ENCODE results near the gene NOTCH2.

NOTCH2 gene

DNA sequence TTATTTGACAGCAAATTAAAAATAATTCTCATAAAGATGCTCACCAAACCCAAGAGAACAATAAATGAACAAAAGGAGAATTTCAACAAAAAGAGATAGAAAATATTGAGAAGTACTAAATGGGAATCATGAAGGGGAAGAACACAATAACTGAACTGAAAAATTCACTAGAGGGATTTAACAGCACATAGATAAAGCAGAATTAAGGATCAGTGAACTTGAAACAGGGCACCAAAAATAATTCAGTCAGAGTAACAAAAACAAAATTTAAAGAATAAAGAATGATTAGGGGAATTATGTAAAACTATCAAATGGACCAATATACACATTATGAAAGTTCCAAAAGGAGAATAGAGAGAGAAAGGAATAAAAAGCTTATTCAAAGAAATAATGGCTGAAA lies 181.0 kb downstream of the NOTCH2 start:
- no peaks in the 10 kb centered on the region for H3K27me3 ChIP-seq (ENCODE audit: control insufficient read depth, insufficient read depth, low read length)
- H3K9ac ChIP-seq (ENCODE audit: low read depth, low read length) = no peak overlapping the region
- no peaks in the 10 kb centered on the region for H3K36me3 ChIP-seq (ENCODE audit: control insufficient read depth, insufficient read depth, low read length)
- no peak overlapping the region for H3K4me3 ChIP-seq (ENCODE audit: low read depth, low read length)
- no peaks in the 10 kb centered on the region for H3K9me3 ChIP-seq (ENCODE audit: control insufficient read depth, insufficient read depth, low read length)
- no peaks in the 10 kb centered on the region for H3K4me1 ChIP-seq (ENCODE audit: control insufficient read depth, insufficient read depth, low read length)

DNA sequence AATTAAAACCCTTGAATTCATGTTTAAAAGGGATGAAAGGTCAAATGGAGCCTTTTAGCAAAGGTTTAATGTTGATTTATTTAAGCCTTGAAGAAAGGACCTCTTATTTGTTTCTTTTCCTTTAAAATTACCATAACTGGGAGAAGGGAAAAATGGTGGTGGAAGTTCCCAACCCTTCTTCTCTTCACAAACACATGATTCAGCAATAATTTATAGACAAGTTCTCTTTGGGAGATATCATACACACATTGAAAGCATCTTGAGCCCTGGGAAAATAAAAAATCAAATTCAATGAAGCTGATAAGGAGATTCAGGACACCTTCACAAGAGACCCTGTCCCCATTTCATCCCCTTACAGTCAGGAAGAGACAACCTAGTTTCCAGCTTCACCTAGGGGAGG lies 182.0 kb downstream of the NOTCH2 start:
- H3K36me3 ChIP-seq (ENCODE audit: control insufficient read depth, insufficient read depth, low read length) = no peaks in the 10 kb centered on the region
- no peaks in the 10 kb centered on the region for H3K9me3 ChIP-seq (ENCODE audit: control insufficient read depth, insufficient read depth, low read length)
- H3K9ac ChIP-seq (ENCODE audit: low read depth, low read length) = no peak overlapping the region
- H3K4me1 ChIP-seq (ENCODE audit: control insufficient read depth, insufficient read depth, low read length) = no peaks in the 10 kb centered on the region
- H3K4me3 ChIP-seq (ENCODE audit: low read depth, low read length) = no peak overlapping the region
- H3K27me3 ChIP-seq (ENCODE audit: control insufficient read depth, insufficient read depth, low read length) = no peaks in the 10 kb centered on the region

DNA sequence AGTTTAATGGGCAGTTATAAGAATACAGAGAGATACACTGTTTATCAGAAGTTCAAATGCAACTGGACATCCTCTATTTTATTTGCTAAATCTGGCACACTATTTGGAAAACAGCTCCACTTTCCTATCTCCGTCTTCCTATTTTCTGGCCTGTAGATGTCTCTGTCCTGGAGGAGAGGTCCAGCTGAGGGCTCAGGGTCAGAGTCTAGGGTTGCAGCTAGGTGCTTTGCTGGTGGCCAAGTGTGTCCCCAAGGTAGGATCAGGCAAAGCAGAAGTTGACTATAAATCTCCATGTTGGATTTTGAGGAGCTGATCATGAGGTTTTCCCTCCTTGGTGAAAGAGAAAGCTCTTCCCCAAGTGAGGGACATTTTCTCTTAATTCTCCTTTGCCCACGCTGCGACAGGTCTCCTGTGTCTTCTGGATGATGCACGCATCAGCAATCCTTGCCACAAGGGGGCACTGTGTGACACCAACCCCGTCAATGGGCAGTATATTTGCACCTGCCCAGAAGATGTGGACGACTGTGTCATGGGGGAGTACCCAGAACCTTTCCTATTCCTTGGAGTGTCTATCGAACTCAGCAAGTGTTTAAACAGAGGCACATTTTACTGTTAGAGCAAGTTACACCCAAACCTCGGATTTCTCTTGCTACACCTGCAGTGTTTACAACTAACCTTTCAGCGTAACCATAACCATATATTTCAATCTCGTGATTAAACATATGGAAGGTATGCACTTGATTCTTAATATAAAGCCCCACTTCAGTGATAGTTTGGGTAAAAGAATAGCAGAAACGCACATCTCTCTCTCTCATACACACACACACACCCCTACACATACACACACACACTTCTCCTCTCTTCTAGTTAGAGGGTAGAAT lies 183.3 kb downstream of the NOTCH2 start:
- Histone ChIP-seq H3K4me1 (ENCODE audit: control insufficient read depth, insufficient read depth, low read length) (no peaks in the 10 kb centered on the region), H3K27me3 (ENCODE audit: control insufficient read depth, insufficient read depth, low read length) (no peaks in the 10 kb centered on the region), H3K9ac (ENCODE audit: low read depth, low read length) (no peak overlapping the region), H3K4me3 (ENCODE audit: low read depth, low read length) (no peak overlapping the region), H3K36me3 (ENCODE audit: control insufficient read depth, insufficient read depth, low read length) (no peaks in the 10 kb centered on the region), H3K9me3 (ENCODE audit: control insufficient read depth, insufficient read depth, low read length) (no peaks in the 10 kb centered on the region)

DNA sequence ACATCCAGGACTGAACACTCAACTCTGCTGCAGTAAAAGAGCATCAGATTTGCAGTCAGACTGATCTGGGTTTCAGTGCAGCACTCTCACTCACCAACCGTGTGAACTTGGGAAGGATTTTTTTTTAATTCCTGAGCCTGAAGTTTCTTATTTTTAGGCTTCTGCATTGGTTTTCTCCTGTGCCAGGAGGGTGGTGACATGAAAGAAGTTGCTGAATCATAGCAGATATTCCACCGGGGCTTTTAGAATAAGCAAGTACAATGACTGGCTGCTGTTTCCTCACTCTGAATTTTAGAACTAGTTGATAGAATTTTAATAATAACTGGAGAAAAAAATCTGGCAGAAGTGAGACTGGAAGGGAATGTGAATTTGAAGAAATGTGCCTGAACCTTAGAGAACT lies 184.8 kb downstream of the NOTCH2 start:
- Histone ChIP-seq H3K4me1 (ENCODE audit: control insufficient read depth, insufficient read depth, low read length) (no peaks in the 10 kb centered on the region), H3K9me3 (ENCODE audit: control insufficient read depth, insufficient read depth, low read length) (no peaks in the 10 kb centered on the region), H3K4me3 (ENCODE audit: low read depth, low read length) (no peak overlapping the region), H3K27me3 (ENCODE audit: control insufficient read depth, insufficient read depth, low read length) (no peaks in the 10 kb centered on the region), H3K36me3 (ENCODE audit: control insufficient read depth, insufficient read depth, low read length) (no peaks in the 10 kb centered on the region), H3K9ac (ENCODE audit: low read depth, low read length) (no peak overlapping the region)

DNA sequence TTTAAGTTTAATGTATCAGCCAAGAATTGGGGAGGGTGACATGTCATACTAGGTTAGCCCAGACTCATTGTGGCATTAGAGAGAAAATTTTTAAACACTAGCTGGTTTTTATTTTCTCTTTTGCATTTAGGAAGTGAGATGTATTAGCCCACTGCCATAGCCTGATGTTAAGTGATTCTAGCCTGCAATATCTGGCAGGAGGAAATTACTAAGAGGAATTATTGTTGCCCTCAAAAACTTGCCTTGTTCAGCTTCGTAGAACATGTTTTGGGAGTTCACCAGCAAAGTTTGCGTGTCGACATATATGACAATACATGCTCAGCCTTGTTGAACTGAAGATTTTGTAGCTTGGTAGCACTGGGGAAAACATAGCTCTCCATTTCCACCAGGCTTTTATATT lies 185.6 kb downstream of the NOTCH2 start:
- Histone ChIP-seq H3K4me3 (ENCODE audit: low read depth, low read length) (no peak overlapping the region), H3K36me3 (ENCODE audit: control insufficient read depth, insufficient read depth, low read length) (no peaks in the 10 kb centered on the region), H3K4me1 (ENCODE audit: control insufficient read depth, insufficient read depth, low read length) (no peaks in the 10 kb centered on the region), H3K9me3 (ENCODE audit: control insufficient read depth, insufficient read depth, low read length) (no peaks in the 10 kb centered on the region), H3K27me3 (ENCODE audit: control insufficient read depth, insufficient read depth, low read length) (no peaks in the 10 kb centered on the region), H3K9ac (ENCODE audit: low read depth, low read length) (no peak overlapping the region)

DNA sequence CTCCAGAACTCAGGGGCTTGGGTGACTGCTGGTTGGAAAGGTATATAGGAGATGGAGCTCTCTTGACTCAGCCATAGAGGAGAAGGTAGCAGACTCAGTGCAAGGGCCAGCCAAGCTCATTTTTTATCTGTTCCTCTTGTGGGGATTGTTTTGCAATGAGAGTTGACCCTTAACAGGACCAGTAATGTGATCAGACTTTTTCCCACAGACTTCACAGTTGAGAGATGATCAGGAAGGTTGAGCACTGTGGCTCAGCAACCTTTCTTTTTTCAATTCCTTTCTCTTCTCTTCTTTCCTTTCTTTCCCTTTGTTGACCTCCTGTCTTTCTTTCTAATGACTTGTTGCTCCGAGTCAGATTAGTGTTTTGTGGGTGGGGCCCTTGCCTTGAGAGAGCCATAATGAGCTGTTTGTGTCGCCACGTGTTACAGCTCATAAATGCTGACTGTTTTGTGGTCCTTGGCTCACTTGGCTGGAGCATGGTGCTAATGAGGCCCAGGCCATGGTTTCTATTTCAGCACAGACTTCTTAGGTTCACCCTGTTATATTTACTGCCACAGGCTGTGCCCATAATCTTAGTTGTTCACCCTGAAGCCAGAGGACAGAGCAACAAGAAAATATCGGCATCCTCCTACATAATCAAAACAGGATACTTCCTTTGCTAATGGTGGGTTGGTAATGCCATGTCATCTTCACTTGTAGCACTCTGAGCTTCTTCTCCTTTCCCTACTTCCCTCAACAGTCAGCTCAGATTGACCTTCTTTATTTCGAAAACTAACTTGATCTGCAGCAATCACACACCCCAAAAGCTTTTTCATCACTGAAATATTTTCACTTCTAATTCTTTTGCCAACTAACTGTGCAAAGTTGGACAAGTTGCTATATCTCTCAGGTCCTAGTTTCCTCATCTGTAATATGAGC lies 187.1 kb downstream of the NOTCH2 start:
- no peak overlapping the region for H3K4me3 ChIP-seq (ENCODE audit: low read depth, low read length)
- no peaks in the 10 kb centered on the region for H3K27me3 ChIP-seq (ENCODE audit: control insufficient read depth, insufficient read depth, low read length)
- H3K9ac ChIP-seq (ENCODE audit: low read depth, low read length) = no peak overlapping the region
- no peaks in the 10 kb centered on the region for H3K36me3 ChIP-seq (ENCODE audit: control insufficient read depth, insufficient read depth, low read length)
- no peaks in the 10 kb centered on the region for H3K4me1 ChIP-seq (ENCODE audit: control insufficient read depth, insufficient read depth, low read length)
- H3K9me3 ChIP-seq (ENCODE audit: control insufficient read depth, insufficient read depth, low read length) = no peaks in the 10 kb centered on the region

DNA sequence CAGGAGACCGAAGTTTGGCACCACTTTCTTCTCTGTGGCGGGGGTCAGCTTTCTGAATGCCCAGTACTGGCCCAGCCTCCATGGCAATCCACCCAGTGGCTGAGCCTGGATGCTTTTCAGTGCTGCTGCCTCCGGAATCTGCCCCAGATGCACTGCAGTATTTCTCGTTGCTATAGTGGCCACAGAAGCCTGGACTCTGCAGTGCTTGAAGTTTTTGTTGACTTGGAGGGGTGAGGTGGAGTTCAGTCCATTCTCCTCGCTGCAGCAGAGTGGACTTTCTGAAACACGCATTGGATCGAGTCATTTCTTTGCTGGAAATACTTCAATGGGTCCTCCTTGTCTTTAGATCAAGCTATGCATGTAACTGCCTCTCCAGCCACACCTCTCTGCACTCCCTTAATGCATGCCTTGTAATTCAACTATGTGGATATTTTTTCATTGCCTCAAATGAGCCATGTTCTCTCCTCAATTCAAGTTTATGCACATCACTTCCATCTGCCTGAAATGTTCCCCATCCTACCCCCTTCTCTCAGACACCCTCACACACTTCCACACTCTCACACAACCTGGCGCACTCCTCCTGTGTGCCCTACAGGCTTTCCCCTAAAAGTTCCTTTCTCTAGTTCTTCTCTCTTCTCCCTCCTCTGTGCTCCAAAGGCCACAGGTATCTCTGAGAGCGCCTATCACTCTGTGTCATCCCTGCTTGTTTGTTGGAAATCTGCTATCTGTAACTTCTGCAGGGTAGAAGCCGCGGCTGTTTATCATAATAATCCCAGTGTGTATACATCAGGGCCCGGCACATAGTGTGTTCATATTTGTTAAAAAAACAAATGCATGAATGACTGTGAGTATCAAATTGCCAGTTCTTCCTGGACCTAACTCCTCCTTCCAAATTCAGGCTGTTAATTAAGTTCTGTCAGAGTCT lies 189.7 kb downstream of the NOTCH2 start:
- Histone ChIP-seq H3K27me3 (ENCODE audit: control insufficient read depth, insufficient read depth, low read length) (no peaks in the 10 kb centered on the region), H3K4me3 (ENCODE audit: low read depth, low read length) (no peak overlapping the region), H3K9ac (ENCODE audit: low read depth, low read length) (no peak overlapping the region), H3K4me1 (ENCODE audit: control insufficient read depth, insufficient read depth, low read length) (no peaks in the 10 kb centered on the region), H3K36me3 (ENCODE audit: control insufficient read depth, insufficient read depth, low read length) (no peaks in the 10 kb centered on the region), H3K9me3 (ENCODE audit: control insufficient read depth, insufficient read depth, low read length) (no peaks in the 10 kb centered on the region)

DNA sequence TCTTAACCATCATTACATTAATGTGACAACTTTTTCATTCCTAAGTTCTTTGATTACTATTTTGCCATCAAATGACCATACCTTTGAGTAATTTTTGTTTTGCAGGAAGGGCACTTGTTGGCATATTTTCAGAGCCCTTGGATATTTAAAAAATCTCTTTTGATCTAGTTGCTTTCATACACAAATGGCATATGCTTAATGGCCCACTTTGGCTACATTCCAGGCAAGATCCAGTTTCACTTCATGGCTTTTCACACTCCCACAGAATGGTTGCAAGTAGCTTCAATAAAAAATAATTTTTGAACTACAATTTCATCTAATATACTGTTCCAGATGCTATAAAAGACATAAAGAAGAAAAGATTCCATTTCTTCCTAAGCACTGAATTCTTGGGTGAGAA lies 191.3 kb downstream of the NOTCH2 start:
- Histone ChIP-seq H3K4me1 (ENCODE audit: control insufficient read depth, insufficient read depth, low read length) (no peaks in the 10 kb centered on the region), H3K4me3 (ENCODE audit: low read depth, low read length) (no peak overlapping the region), H3K36me3 (ENCODE audit: control insufficient read depth, insufficient read depth, low read length) (no peaks in the 10 kb centered on the region), H3K27me3 (ENCODE audit: control insufficient read depth, insufficient read depth, low read length) (no peaks in the 10 kb centered on the region), H3K9ac (ENCODE audit: low read depth, low read length) (no peak overlapping the region), H3K9me3 (ENCODE audit: control insufficient read depth, insufficient read depth, low read length) (no peaks in the 10 kb centered on the region)

DNA sequence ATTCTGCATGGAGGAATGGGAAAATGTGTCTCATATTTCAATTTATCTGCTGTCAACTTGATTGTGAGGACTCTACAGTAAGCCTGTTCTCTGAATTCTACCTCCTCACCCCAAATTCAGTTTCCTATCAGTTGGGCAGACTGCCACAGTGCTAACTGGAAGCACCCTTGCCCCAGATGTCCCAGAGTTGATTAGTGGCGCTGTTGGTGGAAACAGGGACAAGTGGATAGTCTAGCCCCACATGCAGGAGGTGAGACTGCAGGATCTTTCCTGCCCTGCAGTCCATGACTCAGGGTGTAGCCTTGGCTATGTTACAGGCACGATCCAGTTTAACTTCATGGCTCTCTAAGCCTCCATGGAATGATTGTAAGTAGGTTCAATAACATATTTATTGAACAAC lies 195.3 kb downstream of the NOTCH2 start:
- Histone ChIP-seq H3K9me3 (ENCODE audit: control insufficient read depth, insufficient read depth, low read length) (no peaks in the 10 kb centered on the region), H3K4me1 (ENCODE audit: control insufficient read depth, insufficient read depth, low read length) (no peaks in the 10 kb centered on the region), H3K36me3 (ENCODE audit: control insufficient read depth, insufficient read depth, low read length) (no peaks in the 10 kb centered on the region), H3K9ac (ENCODE audit: low read depth, low read length) (no peak overlapping the region), H3K27me3 (ENCODE audit: control insufficient read depth, insufficient read depth, low read length) (no peaks in the 10 kb centered on the region), H3K4me3 (ENCODE audit: low read depth, low read length) (no peak overlapping the region)

DNA sequence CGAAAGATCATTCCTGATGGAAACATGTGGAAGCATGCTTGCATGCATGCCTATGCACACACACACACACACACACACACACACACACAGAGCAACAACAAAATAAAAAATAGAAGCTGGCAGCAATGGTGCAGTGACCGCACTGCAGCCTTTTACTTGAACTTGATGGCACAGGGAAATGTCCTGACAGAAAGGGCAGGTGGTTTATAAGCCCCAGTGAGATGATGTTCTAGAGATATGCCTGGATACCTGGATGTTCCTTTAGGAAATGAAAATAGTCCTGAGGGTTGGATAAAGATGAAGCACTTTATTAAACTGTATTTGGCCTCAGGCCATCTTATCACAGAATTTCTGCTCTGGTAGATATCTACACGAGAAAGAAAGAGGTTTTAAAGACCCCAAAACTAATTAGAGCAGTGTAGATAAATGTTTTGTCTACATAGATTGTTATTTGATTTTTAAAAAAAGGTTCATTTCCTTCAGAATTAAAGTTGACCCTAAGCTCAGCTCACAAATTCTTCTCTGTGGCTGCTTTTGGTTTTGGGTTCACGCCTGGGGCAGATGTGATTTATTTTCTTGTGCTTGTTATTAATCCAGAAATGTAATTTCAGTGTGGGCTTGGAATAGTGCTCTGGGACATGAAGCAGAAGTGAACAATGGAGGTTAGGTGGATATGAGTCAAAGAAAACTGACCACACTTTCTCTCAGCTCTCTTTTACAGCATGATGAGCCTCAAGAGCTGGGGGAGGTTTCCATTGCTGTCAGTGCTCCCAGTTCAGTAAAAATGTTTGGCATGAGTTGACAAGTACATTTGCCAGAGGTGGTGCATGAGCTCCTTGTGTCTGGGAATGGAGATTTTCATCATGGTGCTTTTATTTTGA lies 196.1 kb downstream of the NOTCH2 start:
- Histone ChIP-seq H3K4me3 (ENCODE audit: low read depth, low read length) (no peak overlapping the region), H3K9me3 (ENCODE audit: control insufficient read depth, insufficient read depth, low read length) (no peaks in the 10 kb centered on the region), H3K36me3 (ENCODE audit: control insufficient read depth, insufficient read depth, low read length) (no peaks in the 10 kb centered on the region), H3K4me1 (ENCODE audit: control insufficient read depth, insufficient read depth, low read length) (no peaks in the 10 kb centered on the region), H3K27me3 (ENCODE audit: control insufficient read depth, insufficient read depth, low read length) (no peaks in the 10 kb centered on the region), H3K9ac (ENCODE audit: low read depth, low read length) (no peak overlapping the region)

Measured in iPS-15b (cell line).